ENCODE results near the gene FAM151B.
"Not testable (repeated sequence)": the region's sequence is repeated elsewhere in the genome, so short reads cannot be mapped to it uniquely, and the experiment has no call there.

Gene FAM151B

DNA sequence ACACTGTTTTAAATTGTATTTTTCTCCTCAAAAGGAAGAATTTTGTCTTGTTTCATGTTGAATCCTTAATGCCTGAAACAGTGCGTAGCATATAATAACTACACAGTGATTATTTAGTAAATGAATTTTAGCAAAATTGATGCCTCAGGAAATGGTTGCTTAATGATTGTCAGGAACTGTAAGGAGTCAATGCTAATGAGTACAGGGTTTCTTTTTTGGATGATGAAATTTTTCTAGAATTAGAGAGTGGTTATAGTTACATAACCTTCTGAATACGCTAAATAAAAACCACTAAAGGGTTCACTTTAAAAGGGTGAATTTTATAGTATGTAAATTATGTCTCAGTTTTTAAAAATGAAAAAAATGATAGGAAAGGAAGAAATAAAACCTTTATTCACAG is 14.9 kb downstream of the FAM151B start:
- no peak for DNase-seq (ENCODE audit: low read depth in 1 of 2, low spot score in 1 of 2)

DNA sequence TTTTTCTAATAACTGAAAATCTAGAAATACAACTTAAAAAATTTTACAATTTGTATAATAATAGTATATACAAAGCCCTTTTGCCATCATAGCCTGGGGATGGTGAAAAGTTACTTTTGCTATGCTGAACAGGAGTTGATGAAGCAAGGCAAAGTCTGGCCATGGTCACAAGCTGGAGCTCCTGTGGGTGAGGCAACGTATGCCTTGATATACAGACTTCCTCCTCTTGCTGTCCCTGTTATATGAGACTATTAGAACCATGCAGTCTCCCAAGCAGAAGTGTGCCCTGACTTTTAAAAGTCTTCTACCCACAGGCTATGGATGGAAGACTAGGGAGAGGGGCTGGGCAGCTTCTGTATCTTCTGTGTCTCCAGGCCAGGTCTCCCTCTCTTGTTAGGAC is 15.7 kb downstream of the FAM151B start:
- DNase-seq (ENCODE audit: low read depth in 1 of 2, low spot score in 1 of 2), result no peak

DNA sequence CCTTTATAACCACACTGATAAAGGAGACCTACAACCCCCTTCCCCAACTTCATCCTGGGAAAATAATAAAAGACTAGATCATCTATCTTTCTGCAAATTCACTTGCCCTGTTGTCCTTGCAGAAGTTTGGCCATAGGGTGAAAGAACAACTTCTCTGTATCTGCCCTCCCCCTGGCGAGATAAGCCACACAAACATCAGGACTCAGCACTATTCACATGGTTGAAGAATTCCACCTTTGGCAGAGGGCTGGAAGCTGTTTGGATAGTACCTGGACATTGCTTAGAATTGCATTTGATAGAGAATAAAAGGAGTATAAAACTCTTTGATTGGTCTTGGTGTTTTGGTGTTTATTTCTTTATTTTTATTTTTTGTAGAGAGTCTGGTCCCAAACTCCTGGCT is 16.9 kb downstream of the FAM151B start:
- no peak for DNase-seq (ENCODE audit: low read depth in 1 of 2, low spot score in 1 of 2)

DNA sequence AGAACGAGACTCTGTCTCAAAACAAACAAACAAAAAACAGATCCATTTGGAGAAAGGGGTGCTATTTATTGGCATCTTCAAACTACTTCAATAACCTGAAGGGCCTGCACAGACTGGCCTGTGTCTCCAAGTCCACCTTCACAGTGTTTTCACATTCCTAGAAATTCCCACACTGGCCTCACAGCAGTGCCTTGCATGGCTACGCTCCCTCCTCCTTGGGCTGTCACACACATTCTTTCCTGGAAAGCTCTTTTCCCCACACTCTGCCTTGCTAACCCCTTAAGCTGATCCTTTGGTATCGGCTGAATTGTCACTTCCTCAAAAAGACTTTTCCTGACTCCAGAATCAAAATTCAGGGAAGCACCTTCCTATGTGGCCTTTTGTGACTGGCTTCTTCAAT is 19.8 kb downstream of the FAM151B start:
- DNase-seq (ENCODE audit: low read depth in 1 of 2, low spot score in 1 of 2), result no peak

DNA sequence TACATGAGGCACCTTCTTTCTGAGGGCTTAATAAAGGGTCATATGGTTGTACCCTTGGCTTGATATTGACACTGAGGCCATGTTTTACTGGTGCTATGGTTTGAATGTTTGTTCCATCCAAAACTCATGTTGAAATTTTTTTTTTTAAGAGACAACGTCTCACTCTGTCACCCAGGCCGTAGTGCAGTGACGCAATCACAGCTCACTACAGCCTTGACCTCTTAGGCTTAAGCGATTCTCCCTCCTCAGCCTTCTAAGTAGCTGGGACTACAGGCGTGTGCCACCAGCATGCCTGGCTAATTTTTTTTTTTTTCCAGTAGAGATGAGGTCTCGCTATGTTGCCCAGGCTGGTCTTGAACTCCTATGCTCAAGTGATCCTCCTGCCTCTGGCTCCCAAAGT is 20.9 kb downstream of the FAM151B start:
- no peak for DNase-seq (ENCODE audit: low read depth in 1 of 2, low spot score in 1 of 2)

DNA sequence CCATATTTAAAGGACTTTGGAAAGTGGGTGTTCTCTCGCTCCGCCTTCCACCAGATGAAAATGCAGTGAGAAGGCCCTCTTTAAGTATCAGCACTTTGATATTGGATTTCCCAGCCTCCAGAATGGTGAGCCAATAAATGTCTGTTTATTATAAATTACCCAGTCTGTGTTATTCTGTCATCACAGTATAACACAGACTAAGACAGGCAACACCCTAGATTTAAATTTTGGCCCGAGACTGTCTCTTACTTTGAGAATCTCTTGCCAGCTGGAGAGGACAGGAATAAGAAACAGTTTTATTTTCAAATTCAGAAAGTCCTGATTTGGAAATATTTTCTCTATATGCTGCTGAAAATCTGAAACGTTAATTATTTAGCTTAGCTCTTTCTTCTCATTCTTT is 21.5 kb downstream of the FAM151B start:
- no peak for DNase-seq (ENCODE audit: low read depth in 1 of 2, low spot score in 1 of 2)

DNA sequence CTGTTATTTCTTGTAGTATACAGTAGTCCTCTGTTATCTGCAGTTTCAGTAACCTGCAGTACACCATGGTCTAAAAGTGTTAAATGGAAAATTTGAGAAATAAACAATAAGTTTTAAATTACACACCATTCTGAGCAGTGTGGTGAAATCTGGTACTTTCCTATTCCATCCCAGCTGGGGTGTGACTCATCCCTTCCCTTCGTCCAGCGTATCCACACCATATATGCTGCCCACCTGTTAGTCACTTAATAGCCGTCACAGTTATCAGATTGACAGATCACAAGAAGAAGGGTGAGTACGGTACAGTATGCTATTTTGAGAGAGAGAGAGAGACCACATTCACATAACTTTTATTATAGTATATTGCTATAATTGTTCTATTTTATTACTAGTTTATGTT is 28.9 kb downstream of the FAM151B start:
- no peak for DNase-seq (ENCODE audit: low read depth in 1 of 2, low spot score in 1 of 2)

DNA sequence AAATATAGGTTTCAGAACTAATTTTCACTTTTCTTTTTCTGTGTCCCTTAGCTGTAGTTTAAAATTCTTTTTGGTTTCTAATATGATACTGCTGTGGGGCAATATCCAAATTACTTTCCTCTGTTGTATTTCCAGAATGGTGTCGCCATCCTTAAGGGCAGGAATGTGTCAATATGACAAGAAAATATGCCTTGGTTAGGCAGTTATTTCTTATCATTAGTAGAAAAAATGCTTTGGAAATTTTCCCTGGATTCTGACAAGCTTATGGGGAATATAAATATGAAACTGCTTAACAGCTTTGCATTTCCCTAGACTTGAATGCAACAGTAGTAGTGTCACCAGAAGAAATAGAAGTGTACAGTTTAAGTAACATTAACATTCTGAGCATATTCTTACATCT is 52.8 kb downstream of the FAM151B start:
- no peak for DNase-seq (ENCODE audit: low read depth in 1 of 2, low spot score in 1 of 2)

DNA sequence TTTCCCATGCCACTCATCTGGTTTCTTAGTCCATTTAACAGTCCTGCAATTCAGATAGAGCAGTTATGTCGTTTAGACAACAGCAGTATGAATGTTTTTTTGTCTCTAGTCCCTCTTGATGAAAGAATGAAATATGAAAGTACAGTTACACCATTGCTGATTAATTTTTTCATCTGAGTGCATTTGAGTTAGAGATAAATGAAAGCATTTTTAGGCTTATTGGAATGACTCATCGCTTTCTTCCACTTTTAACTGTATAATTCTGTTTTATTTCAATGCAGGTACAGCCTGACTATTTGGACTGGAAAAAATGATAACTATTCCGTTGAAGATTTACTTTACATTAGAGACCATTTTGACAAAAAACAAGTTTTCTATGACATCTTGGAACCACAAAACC is 53.5 kb downstream of the FAM151B start:
- no peak for DNase-seq (ENCODE audit: low read depth in 1 of 2, low spot score in 1 of 2)

DNA sequence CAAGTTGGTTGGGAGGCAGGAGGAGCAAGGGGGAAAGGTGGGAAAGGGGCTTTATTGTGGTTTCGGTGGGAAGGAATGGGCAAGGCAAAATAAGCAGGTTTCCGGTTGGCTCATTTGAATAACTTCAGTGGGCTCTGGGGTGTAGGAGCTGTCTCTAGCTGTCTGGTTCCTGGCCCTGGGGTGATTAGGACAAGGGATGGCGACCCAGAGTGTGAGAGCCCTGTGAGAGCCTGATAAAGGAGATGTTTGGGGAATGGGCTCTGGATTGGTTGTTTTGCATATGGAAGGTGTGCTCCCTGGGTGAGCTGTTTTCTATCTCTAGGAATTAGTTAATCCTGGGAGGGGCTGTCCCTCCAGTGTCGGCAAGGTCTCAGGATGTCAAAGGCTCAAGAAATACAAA is 66.7 kb downstream of the FAM151B start:
- no peak for DNase-seq (ENCODE audit: low read depth in 1 of 2, low spot score in 1 of 2)

DNA sequence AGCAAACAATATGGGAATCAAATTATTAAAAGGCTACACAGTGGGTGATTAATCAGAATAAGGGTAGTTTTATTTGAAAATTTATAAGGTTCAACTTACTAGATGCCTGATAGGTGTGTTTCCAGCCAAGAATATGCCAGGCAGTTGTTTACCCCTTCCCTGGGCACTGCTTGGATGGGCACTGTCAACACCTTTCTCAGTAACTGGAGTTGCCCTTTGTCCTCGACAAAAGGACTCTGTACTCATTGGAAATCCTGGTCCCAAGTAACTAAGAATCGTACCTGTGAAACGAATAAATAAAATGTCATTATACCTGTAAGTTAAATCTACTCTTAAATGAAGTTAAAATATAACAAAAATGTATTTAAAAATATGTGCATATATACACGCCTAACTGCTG is 67.2 kb downstream of the FAM151B start:
- no peak for DNase-seq (ENCODE audit: low read depth in 1 of 2, low spot score in 1 of 2)

DNA sequence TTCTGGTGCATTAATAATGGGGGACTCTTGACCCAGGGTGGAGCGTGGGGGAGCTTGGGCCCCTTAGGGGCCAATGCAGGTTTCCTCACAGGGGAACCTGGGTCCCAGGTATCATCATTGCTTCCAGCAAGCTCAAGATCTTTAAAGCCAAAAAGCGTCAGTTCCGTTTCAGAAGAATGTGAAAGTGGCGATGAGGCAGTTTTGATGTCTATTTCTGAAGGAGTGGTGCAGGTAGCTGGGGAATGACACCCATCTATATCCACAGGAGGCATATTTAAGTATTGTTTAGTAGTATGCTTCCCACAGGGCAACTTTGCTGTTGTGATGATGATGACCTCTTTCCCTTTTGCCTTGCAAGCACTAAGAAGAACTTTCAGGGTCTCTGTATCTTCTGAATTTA is 71.3 kb downstream of the FAM151B start:
- DNase-seq (ENCODE audit: low read depth in 1 of 2, low spot score in 1 of 2), result no peak

DNA sequence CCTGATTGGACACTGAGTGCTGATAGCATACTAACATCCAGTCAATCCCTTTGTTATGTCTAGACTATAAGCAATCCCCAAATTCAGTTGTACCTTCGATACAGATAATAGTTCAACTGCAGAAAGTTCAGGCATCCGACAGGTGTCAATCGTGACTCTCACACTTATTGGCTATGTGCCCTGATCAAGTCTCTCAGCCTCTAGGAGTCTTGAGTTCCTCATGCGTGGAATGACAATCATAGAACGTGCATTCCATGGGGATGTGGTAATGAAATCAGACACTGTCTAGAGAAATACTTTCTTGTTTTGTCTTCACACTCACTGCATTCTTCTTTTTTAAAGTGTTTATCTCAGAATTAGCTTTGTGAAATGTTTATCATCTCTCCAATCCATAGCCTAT is 77.4 kb downstream of the FAM151B start:
- DNase-seq (ENCODE audit: low read depth in 1 of 2, low spot score in 1 of 2), result no peak

DNA sequence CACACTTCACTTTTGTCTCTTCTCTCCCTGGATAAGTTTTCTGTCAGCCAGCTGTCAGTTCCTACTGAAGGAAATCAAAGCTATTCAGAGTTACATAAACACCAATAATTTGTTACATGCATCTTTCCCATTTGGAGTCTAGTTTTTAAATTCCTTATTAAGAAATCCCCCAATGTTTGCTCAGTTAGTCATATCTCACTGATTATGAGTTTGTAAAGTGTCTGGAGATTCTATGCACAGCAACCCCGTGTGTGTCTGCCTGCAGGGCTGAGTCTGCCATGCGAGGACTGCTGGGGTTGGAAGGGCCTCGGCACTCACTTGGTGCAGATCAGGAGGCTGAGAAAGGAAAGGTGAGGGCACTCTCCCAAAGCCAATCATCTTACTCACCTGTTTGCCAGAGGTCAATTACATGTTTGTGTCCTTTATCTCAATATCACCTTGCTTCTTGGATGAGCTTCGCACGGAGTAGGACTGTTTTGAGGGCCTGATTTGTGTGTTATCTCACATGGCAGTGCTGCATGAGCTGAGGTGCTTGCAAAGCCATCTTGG is 78.9 kb downstream of the FAM151B start:
- DNase-seq (ENCODE audit: low read depth in 1 of 2, low spot score in 1 of 2), result no peak

DNA sequence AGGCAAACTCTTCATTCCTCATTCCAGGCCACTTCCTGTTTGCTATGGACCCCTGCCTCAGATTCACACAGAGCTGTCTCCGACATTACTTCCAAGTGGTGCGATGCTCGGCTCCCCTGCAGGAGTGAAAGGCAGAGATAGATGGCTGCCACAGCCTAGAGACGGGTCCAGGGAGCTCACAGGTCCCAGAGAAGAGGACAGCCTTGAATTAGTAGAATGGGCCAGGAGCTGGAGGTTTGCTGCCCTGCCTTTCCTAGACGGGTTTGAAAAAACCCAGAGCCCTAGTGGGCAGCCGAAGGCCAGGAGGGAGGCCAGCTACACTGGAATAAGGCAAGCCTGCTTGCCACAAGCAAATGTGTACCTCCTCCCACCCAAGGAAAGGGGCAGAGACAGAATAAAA is 80.4 kb downstream of the FAM151B start:
- DNase-seq (ENCODE audit: low read depth in 1 of 2, low spot score in 1 of 2), result no peak

DNA sequence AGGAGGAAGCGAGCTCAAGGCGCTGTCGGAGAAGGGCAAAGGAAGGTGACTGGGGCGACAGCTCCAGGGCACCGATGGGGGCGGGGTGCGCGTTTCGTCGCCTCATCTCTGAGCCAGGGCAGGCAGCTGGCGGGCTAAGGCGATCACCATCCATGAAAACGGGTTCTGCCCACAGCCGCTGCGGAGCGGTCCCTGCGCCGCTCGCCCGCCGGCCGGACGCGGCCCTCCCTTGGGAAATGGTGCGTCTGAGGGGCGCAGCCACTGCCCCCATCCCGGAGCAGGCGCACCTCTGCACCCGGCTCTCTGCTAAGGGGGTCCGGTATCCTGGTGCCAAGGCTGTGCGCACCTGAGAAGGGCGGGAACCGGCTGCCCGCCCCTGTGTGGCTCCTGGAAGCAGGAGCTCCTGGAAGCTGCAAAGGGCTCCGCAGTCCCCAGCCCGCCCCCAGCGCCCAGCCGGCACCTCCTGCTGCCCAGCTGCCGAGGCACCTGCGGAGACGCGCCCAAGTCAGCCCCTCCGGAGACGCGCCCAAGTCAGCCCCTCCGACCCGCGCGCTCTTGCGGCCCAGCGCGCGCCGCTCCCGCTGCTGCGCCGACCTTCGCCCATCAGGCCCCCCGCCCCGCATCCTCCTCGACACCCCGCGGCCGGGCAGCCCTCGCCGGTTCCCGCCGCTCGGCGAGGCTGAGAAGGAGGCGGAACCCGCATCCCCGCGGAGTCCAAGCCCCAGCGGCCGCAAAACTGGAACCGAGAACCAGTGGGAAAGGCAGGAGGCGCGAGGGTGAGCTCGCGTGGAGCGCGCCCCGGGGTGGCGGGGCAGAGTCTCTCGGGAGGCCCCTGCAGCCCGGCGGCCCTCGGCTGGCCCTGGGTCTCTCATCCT is 81.4 kb downstream of the FAM151B start:
- DNase-seq (ENCODE audit: low read depth in 1 of 2, low spot score in 1 of 2), result no peak

DNA sequence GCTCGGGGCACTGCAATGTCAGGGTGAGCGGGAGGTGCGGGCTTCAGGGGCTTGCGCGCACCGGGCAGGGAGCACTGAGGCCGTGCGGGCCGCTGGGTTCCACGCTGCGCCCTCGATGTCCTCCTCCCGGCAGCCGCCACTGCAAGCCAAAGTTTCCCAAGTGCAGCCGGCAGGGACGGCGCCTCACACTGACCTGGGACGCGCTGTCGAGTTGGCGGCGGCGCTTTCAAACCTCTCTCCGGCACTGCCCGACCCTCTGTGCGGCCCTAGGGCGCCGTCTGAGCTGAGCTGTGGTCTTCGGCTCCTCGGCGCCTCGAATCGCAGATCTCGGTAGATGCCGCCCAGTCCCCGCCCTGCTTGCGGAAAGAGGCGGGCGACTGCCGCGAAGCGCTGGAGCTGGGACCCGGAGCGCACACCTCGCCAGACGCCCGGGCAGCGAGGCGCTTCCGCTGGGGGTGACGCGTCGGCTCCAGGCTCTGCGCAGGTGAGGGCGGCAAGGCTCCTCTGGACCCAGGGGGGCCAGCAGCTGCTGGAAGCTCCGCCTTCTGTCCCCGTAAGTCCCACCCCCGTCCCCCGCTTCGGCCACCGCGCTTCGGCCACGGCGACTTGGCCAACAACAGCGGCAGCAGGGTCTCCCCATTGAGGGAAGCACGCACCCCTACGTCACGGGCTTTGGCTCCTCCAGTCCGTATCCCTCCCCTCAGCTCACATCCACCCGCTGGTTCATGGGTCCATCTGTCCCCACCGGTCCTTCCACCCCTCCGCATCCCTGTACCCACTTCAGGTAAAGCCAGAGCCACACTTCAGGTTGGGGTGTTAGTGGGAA is 82.3 kb downstream of the FAM151B start, which contains the start of gene ANKRD34B:
Gene ANKRD34B, minus strand, starts transcription at position 320 of the 826 bp plus-strand sequence. CDS start 10,261 bp downstream, outside the sequence.
- DNase-seq (ENCODE audit: low read depth in 1 of 2, low spot score in 1 of 2), result no peak

DNA sequence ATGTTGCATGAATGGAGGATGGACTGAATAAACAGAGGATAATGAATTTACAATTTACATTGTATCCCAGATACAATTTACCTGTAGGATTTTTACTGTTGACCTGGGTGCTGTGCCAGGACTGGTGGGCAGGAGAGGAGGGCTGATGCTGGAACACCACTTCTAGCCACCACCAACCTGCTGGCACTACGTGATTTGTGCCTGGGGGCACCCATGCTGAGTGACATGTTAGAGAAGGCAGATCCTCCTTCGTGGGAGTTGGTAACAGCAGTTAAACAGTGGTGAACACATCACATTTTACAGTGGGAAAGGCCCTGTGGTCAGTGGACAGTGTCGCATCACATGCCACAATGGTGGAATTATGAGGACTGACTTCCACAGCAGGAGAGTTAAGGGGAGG is 85.2 kb downstream of the FAM151B start:
- no peak for DNase-seq (ENCODE audit: low read depth in 1 of 2, low spot score in 1 of 2)

DNA sequence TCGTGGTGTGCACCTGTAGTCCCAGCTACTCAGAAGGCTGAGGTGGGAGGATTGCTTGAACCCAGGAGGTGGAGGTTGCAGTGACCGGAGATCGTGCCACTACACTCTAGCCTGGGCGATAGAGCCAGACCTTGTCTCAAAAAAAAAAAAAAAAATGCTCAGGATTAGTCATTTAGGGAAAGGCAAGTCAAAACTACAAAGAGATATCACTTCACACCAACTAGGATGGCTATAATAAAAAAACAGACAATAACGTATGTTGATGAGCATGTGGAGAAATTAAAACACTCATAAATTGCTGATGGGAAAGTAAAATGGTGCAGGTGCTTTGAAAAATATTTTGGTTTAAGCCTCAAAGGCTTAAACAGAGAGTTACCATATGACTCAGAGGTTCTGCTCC is 88.5 kb downstream of the FAM151B start:
- no peak for DNase-seq (ENCODE audit: low read depth in 1 of 2, low spot score in 1 of 2)

DNA sequence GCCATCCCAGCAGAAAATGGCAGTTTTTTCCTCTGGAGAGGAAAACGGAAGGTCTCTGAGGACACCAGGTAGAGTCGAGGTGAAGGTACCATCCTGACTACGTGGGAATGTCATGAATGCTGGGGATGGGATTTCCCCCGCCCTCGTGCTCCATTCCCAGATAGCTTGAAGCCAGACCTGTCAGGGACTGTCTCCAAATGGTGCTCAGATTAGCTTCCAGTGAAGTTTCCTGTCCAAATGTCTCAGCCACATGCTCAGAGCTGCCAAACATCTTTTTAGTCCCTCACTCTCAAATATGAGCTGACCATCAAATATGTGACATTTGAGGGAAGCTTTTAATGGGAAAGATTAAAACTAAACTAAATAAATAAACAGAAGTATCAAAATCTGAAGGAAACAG is 89.8 kb downstream of the FAM151B start:
- no peak for DNase-seq (ENCODE audit: low read depth in 1 of 2, low spot score in 1 of 2)

DNA sequence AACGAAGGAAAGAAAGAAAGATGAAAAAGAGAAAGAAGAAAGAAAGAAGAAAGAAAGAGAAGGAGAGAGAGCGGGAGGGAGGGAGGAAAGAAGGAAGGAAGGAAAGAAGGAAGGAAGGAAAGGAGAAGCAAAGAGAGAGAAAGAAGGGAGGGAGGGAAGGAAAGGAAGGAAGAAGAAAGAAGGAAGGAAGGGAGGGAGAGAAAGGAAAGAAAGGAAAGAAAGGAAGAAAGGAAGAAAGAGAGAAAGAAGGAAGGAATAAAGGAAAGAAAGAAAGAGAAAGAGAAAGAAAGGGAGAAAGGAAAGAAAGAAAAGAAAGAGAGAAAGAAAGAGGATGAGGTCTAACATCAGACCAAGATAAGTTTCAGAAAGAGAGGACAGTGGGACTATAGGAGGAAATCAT is 91.2 kb downstream of the FAM151B start:
- no peak for DNase-seq (ENCODE audit: low read depth in 1 of 2, low spot score in 1 of 2)

DNA sequence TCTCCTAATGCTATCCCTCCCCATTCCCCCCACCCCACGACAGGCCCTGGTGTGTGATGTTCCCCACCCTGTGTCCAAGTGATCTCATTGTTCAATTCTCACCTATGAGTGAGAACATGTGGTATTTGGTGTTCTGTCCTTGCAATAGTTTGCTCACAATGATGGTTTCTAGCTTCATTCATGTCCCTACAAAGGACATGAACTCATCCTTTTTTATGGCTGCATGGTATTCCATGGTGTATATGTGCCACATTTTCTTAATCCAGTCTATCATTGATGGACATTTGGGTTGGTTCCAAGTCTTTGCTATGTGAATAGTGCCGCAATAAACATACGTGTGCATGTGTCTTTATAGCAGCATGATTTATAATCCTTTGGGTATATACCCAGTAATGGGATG is 92.4 kb downstream of the FAM151B start:
- not testable (repeated sequence) for DNase-seq (ENCODE audit: low read depth in 1 of 2, low spot score in 1 of 2)

All from activated T-helper 1 cell treated with anti-CD3 and anti-CD28 coated beads, Interleukin-2, amount 50 U/mL, for 16 hours (primary cell).